GM20431 (cell line): ENCODE data around the gene RAB26.

Experiments
- in situ Hi-C: fragments of 300-500 bp; cut with MseI, MboI; formaldehyde crosslinking; loops from one replicate; pipeline ENCODE4 v1.15.0; 2020; ENCODE audit warnings: low sequenced_read_pairs; ENCODE audit not compliant: unreplicated experiment

Gene RAB26

DNA sequence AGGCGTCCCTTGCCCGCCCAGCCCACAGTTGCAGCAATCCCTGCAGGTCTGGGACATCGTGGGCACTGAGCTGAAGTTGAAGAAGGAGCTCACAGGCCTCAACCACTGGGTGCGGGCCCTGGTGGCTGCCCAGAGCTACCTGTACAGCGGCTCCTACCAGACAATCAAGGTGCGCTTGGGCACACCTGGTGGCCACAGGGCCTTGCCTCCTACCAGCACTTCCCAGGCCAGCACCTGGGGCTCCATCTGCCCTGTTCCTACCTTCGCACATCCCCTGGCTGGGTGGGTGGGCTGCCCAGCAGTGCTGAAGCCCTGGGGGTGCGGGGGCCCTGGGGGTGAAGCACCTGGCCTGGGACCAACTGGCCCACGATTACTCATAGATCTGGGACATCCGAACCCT lies 27.0 kb downstream of the RAB26 start:
- in situ Hi-C loops = no loop called here

DNA sequence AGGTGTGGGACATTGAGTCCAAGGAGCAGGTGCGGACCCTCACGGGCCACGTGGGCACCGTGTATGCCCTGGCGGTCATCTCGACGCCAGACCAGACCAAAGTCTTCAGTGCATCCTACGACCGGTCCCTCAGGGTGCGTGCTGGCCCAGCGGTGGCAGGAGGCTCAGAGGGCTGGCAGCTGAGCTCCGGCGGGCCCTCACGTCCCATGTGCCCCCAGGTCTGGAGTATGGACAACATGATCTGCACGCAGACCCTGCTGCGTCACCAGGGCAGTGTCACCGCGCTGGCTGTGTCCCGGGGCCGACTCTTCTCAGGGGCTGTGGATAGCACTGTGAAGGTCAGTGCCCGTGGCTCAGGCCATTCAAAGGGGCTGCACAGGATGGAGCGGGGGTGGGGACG lies 27.6 kb downstream of the RAB26 start:
- in situ Hi-C loops = no loop called here

DNA sequence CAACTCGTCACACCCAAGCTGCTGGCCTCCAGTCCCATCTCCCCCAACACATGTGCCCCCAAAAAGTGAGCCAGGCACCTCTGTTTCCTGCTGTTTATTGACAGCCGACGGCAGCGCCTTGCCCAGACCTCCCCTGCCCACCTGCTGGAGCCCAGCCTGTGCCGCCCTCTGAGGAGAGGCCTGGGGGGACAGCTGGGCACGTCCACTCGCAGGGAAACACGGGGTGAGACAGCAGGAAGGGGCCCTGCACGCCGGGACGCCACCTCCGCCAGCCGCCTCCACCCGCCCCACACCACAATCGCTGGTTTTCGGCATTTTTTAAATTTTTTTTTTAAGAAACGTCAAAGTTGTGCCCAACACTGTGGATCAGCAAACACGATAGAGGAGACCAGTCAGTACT lies 28.7 kb downstream of the RAB26 start:
- in situ Hi-C loops = no loop called here

DNA sequence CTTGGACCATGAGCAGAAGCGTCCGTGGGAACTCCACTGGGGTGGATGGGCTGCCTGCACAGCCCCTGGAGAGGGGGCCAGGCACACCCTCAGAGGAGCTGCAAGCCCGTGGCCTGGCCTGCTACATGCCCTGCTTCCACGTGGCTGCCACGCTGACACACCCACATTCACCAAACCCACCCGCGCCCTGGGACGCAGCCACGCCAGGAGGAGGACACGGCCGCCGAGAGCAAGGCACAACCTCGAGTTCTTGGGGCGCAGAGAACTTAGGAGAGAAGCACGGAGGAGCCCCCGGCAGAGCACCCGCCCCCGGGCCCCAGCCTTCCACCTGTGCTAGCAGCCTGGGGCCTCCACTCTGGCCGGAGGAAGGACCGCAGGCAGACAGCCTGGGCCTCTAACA lies 29.1 kb downstream of the RAB26 start:
- in situ Hi-C loops = no loop called here

DNA sequence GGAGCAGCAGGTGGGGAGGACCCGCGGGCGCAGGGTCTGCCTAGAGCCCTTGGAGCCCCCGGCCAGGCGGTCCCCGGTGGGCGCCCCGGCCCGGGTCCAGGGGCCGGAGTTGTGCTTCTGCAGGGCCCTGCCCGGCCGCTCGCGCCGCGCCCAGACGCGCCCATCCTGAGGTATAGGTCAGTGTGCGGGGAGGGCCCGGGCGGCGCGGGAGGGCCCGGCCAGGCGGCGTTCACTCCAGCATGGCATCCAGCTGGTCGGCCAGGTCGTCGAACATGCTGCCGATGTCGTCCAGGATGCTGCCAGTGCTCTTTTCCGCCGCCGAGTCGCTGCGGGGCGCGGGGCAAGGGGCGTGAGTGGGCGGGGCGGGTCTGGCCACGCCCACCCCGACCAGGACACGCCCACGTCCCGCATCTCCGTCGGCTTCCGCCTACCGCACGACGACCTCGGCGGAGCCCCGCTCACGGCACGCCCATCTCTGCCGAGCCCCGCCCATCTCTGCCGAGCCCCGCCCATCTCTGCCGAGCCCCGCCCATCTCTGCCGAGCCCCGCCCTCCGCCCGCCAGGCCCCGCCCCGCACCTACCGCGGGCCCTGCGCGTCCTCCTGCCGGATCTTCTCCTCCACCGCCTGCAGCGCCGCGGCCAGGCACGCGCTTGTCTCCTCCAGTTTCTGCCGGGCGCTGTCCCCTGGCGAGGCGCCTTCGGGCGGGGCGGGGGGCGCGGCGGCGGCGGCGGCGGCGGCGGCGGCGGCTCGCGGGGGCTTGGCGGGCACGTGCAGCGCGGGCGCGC lies 30.1 kb downstream of the RAB26 start:
- in situ Hi-C loops = no loop called here

DNA sequence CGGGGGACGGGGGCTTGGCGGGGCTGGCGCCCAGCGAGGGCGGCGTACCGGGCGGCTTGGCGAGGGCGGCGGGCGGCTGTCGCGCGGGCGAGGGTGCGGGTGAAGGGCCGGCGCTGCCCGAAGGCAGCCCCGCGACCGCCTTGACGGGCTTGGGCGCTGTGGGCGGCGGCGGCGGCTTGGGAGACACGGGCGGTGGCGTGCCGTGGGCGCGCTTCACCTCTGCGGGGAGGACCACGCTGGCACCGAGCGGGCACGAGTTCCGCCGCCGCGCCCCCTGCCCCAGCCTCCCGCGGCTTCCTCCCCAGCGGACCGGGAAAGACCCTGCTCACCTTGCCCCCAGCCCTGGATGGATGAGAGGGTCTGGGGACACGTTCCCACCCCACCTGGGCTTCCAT lies 30.7 kb downstream of the RAB26 start:
- in situ Hi-C loops = no loop called here

DNA sequence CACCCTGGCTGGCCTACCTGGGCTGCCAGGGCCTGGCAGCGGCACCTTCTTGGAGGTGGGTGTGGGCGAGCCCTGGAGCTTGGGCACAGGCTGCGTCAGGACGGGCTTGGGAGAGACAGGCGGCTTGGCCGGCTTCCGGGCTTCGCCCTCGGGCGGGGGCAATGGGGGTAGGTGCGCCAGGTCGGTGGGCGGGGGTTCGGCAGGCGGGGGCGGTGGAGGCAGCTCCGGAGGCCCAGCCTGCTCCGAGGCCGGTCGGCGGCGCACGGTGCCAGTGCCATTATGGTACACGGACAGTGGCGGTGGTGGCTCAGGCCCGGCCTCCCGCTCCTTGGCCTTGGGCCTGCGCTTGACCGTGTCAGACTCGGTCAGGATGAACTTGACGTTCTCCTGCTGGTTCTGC lies 31.2 kb downstream of the RAB26 start:
- in situ Hi-C loops = no loop called here

DNA sequence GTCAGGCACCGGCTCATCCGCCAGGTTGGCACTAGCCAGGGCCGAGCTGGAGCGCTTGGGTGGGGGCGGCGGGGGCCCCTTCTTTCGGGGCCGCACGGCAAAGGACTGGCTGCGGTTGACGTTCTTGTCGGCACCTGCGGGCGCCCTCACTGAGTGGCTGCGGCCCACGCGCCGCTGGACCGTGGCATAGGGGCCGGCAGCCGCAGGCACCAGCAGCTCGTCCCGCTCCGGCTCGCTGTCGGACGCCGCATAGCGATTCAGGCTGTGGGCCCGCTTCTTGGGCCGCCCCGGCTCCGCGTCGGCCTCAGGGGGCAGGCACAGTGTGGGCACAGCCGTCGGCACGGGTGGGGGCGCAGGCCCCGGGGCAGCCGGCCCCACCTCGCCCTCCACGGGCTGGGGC lies 32.0 kb downstream of the RAB26 start:
- in situ Hi-C loops = no loop called here

DNA sequence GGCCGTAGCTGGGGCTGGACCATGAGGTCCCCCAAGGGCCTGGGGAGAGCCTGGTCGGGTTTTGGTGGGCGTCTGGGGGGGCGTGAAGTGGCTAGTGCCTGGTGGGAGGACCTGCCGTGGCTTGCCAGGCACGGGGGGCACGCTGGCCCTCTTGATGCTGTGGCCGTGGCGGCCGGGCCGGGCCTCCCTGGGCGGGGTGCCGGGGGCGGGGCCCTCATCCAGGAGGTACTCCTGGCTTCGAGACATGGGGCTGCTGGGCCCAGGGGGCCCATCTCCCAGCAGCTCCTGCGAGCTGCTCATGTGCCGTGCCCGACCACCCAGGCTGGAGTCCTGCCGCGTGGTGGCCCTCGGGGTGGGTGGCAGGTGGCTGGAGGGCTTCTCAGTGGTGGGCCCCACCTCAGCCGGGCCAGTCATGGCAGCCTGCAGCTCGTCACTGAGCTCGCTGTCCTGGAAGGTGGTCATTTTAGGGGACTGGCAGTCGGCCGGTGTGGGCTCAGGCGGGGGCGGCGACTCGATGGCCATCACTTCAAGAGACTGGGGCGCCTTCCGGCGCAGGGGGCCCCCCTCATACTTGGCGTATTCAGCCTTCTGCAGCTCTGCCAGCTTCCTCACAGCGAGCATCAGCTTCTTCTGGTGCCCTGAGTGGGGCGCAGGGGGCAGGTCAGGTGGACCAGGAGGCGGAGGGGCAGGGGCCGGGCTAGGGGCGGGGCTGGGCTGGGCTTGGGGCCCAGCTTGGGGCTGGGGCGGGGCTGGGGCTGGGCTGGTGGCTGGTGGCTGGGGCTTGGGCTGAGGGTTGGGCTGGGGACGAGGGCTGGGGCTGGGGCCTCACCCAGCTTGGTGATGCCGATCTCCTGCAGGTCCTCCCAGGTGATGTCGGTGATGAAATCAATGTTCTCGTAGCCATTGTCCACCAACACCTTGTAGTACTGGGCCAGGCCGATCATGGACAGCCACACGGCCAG lies 32.8 kb downstream of the RAB26 start:
- in situ Hi-C loops = no loop called here

DNA sequence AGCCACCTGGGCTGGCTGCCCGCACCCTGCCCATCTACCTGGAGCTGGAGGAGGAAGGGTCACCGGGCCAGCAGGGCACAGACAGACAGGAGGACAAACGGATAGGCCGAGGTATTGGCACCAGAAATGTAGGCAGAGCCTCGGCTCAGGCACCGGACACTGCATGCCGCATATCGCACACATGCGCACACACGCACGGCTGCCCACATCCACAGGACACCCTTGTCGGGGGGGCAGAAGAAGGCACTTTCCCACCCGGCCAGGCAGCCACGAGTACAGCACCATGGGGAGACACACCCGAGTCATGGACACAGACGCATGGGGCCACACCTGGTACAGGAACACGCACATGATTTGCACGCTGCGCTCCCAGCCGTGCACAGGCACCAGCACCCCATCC lies 33.5 kb downstream of the RAB26 start:
- in situ Hi-C loops = no loop called here

DNA sequence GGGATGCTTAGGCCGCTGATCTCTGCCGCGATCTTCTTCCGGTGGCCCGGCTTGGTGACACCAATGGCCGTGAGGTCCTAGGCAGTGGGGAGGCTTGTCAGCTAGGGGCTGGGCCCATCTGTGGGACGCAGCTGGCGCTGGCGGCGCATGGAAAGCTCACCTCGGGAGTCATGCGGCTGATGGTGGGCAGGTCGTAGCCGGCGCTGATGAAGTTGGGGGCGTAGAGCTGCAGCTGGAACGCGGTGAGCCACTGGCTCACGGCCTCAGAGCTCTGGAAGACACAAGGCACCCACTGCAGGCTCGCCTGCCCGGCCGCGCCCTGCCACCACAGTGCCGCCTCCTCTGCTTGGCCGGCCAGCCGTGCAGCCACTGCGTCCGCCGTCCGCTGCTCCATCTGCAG lies 35.2 kb downstream of the RAB26 start:
- in situ Hi-C loops = no loop called here

DNA sequence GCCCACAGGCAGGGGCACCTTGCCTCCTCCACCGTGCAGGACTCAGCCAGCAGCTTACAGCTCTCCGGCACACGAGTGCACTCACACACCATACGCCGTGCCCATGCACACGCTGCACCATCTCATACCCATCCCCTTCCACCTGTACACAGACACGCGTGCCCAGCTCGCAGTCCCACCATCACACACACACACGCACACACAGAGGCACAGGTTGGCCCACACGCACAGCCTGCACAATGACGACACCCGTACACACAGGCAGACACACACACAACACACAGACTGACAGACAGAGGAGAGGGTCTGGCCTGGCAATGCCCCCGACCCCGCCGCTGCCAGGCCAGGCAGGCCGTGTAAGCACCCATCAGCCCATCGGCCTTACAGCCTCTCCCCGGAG lies 35.9 kb downstream of the RAB26 start:
- in situ Hi-C loops = no loop called here

DNA sequence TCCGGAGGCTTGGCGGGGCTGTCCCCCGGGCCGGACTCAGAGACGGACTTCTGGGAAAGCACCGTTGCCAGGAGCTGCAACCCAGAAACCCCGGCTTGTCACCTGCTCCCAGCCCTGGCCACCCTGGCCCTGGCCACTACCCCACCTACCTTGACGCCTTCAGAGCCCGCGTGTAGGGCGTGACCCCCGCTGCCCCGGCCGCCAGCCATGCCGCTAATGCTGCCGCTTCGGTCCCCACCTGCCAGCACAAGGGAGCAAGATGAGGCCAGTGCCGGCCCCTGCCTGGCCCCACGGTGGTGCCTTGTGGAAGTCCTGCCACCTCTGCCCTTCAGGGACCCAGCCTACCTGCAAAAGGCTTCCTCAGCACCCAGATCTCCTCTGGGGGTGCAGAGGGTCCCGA lies 36.5 kb downstream of the RAB26 start:
- in situ Hi-C loops = no loop called here

DNA sequence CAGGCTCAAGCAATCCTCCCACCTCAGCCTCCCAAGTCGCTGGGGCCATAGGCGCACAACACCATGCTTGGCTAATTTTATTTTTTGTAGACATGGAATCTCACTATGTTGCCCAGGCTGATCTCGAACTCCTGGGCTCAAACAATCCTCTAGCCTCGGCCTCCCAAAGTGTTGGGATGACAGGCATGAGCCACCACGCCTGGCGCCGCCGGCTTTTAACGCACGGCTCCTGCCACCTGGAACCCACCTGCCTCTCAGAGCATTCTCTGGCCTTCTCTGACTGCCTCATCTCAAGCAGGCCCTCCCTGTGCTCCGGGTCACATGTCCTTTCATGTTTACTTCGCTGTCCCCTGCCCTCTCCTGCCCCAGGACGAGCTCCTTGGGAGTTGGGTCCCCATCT lies 37.6 kb downstream of the RAB26 start:
- in situ Hi-C loops = no loop called here

DNA sequence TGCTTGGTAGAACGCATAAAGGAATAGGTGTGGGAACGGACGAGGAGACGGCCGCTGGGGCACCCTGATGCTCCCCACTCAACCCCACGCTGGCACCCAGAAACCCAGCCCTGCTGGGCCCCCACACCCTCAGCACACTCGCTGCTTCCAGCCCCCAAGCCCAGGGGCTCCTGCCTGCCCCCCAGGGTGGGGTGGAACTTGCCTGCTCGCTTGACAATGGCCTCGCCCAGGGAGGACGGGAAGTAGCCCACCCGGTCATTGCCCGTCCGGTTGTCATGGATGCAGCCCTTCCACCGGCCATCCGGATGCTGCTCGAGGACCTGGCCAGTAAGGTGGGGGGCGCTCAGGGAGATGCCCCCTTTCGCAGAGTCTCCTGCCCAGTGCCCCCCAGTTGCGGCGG lies 38.1 kb downstream of the RAB26 start:
- in situ Hi-C loops = no loop called here

DNA sequence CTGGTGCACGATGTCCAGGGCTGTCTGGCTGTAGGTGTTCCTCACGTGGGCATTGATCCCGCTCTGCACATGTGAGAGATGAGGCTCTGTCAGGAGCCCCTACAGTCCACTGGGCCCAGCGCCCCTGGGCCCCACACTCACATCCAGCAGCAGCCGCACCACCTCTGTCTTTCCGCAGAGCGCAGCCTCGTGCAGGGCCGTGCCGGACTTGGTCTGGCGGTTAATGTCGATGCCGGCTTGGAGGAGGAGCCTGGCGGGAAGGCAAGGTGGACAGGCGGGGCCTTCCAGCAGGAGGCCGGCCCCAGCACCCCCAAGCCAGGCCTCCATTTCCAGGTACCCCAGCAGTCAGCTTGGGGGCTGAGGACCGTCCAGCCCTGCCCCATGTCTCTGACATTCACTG lies 38.8 kb downstream of the RAB26 start:
- in situ Hi-C loops = no loop called here

DNA sequence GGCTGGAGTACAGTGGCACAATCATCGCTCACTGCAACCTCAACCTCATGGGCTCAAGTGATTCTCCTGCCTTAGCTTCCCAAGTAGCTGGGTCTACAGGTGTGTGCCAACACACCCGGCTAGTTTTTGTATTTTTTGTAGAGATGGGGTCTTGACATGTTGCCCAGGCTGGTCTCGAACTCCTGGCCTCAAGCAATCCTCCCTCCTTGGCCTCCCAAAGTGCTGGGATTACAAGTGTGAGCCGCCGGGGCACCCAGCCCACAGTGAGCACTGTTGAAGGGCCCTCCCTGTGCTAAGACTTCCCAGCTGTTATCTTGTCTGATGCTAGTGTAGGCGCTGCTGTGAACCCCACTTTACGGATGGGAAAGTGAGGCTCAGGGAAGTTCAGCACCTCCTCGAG lies 40.0 kb downstream of the RAB26 start:
- in situ Hi-C loops = no loop called here

DNA sequence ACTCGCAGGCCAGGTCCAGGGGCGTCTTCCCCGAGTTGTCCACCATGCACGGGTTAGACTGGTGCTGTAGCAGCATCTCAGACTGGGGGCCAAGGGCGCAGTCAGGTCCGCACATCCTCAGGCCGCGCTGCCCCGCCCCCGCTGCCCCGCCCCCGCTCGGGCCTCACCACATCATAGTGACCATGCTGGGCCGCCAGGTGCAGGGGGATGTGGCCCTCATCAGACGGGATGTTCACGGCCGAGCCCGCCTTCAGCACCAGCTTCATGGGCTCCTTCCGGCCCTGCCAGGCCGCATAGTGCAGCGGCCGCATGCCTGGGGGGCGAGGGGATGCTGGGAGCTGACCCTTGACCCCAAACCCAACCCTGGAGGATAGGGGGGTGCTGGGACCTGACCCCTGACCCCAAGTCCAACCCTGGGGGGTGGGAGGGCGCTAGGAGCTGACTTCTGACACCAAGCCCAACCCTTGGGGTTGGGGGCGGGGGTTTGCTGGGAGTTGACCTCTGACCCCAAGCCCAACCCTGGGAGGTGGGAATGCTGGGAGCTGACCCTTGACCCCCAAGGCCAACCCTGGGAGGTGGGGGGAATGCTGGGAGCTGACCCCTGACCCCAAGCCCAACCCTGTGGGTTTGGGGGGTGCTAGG lies 40.9 kb downstream of the RAB26 start:
- in situ Hi-C loops = no loop called here

DNA sequence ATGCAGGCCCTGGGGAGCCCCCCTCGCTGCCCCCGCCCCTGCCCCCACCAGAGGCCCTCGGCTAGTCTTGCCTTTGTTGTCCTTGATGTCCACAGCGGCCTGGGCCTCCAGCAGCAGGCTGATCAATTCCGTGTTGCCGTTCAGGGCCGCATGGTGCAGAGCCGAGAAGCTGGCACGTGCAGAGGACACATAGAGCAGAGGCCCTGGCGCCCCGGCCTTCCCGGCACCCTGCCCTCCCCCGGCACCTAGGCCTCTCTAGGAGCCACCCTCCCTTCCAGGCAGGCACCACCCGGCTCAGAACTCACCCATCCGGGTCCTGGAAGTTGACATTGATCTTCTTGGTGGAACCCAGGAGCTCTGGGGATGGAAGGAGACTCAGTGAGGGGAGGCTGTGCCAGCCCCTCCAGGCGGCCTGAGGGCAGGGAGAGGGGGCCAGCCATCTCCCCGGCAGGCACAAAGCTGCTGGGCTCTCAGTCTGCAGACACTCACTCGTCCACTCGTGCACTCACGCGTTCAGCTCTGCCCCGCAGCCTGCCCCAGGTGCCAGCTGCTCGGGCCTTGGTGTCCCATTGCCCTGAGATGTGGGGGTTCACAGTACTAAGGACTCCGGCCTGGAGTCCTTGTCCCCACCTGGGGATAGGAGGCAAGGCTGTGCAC lies 41.7 kb downstream of the RAB26 start:
- in situ Hi-C loops = no loop called here

DNA sequence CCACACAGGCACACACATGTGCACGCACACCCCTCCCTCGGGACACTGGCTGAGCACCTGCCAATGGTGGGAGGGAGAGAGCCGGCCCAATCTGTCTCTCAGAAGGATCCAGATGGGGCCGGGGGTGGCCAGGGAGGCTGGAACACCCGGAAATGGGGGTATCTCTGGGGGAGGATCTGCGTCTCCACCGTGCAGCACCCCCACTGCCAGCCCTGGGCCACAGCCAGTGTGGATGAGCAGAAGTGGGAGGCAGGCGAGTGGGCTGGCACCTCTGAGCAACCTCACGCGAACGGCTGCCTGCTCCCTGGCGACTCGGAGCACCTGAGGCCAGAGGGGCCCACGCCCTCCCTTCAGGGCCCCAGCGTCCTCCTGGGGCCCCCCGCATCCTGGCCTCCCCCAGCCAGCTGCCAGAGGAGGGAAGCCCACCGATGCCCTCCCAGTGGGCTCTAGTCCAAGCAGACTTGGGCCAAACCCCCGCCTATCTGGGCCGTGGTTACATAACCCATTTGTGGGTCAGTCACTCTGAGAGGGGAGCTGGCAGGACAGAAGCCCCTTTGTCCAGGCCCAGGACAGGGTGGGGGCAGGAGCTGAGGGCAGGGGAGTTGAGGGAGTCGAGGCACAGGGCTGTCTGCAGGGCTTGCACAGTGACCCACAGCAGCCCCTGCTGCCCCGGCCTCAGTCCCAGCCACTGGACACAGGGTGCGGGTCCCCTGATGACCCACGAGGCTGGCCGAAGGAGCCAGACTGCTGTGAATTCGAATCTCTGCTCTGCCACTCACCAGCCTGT lies 42.4 kb downstream of the RAB26 start:
- in situ Hi-C loops = no loop called here
